Measurements from ENCODE around the gene AP2A2. TPM values are rescaled to one million over a fixed set of nuclear protein-coding genes. Genes with fewer than 3 reads are reported as not detected.

AP2A2 gene
- total RNA-seq, 4 donors from 2014 or later: 49.5 to 82.6 (median 72.2) TPM

- H3K27ac ChIP-seq (replicated peaks in 1 of 4): no peak overlapping the region
- H3K27me3 ChIP-seq: no peaks in the 10 kb centered on the region
- no peak overlapping the region for H3K4me3 ChIP-seq
- peaks cover 0 to 22% (median 5%) of the 10 kb centered on the region in 4 donors for H3K36me3 ChIP-seq
- H3K4me1 ChIP-seq: no peaks in the 10 kb centered on the region
- 90% methylated on average over 25 of the region's 28 CpGs for WGBS
- DNase-seq (ENCODE audit: extremely low spot score): no peak
- no peaks in the 10 kb centered on the region for H3K9me3 ChIP-seq
- intact Hi-C loops (cut with DNase I): no loop called here
- TF ChIP-seq EP300 (IDR thresholded peaks at IDR 0.05): no peak
- TF ChIP-seq POLR2AphosphoS5 (IDR thresholded peaks at IDR 0.05): no peak
- no peak for TF ChIP-seq POLR2A (IDR thresholded peaks at IDR 0.05; ENCODE audit: low read depth)
- TF ChIP-seq CTCF (IDR thresholded peaks at IDR 0.05): no peak
Measured at GRCh38 chr11:1022908-1023810, 97.5 kb downstream of the AP2A2 start.

GRCh38 chr11:1023811-1024596, 98.3 kb downstream of the AP2A2 start:
- TF ChIP-seq POLR2AphosphoS5 (IDR thresholded peaks at IDR 0.05) (no peak), EP300 (IDR thresholded peaks at IDR 0.05) (no peak), CTCF (IDR thresholded peaks at IDR 0.05) (no peak), POLR2A (IDR thresholded peaks at IDR 0.05; ENCODE audit: low read depth) (no peak)
- Histone ChIP-seq H3K27ac (replicated peaks in 1 of 4) (no peak overlapping the region), H3K36me3 (peaks cover 0 to 21% (median 5%) of the 10 kb centered on the region in 4 donors), H3K27me3 (no peaks in the 10 kb centered on the region), H3K4me3 (no peak overlapping the region), H3K4me1 (peaks cover 0 to 3% (median 0%) of the 10 kb centered on the region in 4 donors), H3K9me3 (no peaks in the 10 kb centered on the region)
- no peak for DNase-seq (ENCODE audit: extremely low spot score)
- 97% methylated on average over 13 of the region's 50 CpGs for WGBS
- intact Hi-C loops (cut with DNase I): no loop called here

GRCh38 chr11:1024597-1025409, 99.1 kb downstream of the AP2A2 start:
- Histone ChIP-seq H3K4me3 (no peak overlapping the region), H3K4me1 (peaks cover 0 to 10% (median 0%) of the 10 kb centered on the region in 4 donors), H3K27ac (replicated peaks in 1 of 4) (no peak overlapping the region), H3K36me3 (peaks cover 0 to 18% (median 5%) of the 10 kb centered on the region in 4 donors), H3K27me3 (no peaks in the 10 kb centered on the region), H3K9me3 (no peaks in the 10 kb centered on the region)
- WGBS: no CpG with 5 or more reads among the region's 48 CpGs
- TF ChIP-seq CTCF (IDR thresholded peaks at IDR 0.05) (no peak), POLR2AphosphoS5 (IDR thresholded peaks at IDR 0.05) (no peak), POLR2A (IDR thresholded peaks at IDR 0.05; ENCODE audit: low read depth) (no peak), EP300 (IDR thresholded peaks at IDR 0.05) (no peak)
- intact Hi-C loops (cut with DNase I): no loop called here
- no peak for DNase-seq (ENCODE audit: extremely low spot score)

- intact Hi-C loops (cut with DNase I): no loop called here
- Histone ChIP-seq H3K9me3 (no peaks in the 10 kb centered on the region), H3K4me3 (no peak overlapping the region), H3K27ac (replicated peaks in 1 of 4) (no peak overlapping the region), H3K27me3 (no peaks in the 10 kb centered on the region), H3K4me1 (peaks cover 0 to 10% (median 0%) of the 10 kb centered on the region in 4 donors), H3K36me3 (peaks cover 0 to 18% (median 5%) of the 10 kb centered on the region in 4 donors)
- WGBS: 73% methylated on average over 13 of the region's 35 CpGs
- TF ChIP-seq POLR2AphosphoS5 (IDR thresholded peaks at IDR 0.05): no peak
- no peak for TF ChIP-seq CTCF (IDR thresholded peaks at IDR 0.05)
- TF ChIP-seq EP300 (IDR thresholded peaks at IDR 0.05): no peak
- TF ChIP-seq POLR2A (IDR thresholded peaks at IDR 0.05; ENCODE audit: low read depth): no peak
- no peak for DNase-seq (ENCODE audit: extremely low spot score)
Measured at GRCh38 chr11:1025410-1026162, 99.9 kb downstream of the AP2A2 start.
